Astrocyte (in vitro differentiated cells and primary cell): Measurements from ENCODE around the gene ING2. TPM values are rescaled to one million over a fixed set of nuclear protein-coding genes. Genes with fewer than 3 reads are reported as not detected.
A peak's percentile ranks its signal among the peaks of the same experiment; 100 is the strongest.

Experiments used
- DNase-seq: peaks from one replicate; pipeline ENCODE4 v3.0.0-alpha.2; 2010; ENCODE audit warnings: low read depth
- FAIRE-seq: peaks from 2 replicates; lab custom pipeline; 2011; peaks lifted over from hg19 to GRCh38; lab: Jason Lieb, UNC
- H2AFZ ChIP-seq: 2 replicates; pipeline ENCODE4 v1.6.0; 2012; ENCODE audit warnings: low read depth, low read length, inconsistent platforms
- H3K27ac ChIP-seq: 2 replicates; pipeline ENCODE4 v1.5.1; 2011; ENCODE audit warnings: low read depth, low read length, inconsistent platforms
- H3K27me3 ChIP-seq: 2 replicates; pipeline ENCODE4 v1.6.0; 2011; ENCODE audit warnings: low read length, inconsistent platforms; ENCODE audit not compliant: insufficient read depth
- H3K36me3 ChIP-seq: 2 replicates; pipeline ENCODE4 v1.5.1; 2011; ENCODE audit warnings: low read length, inconsistent platforms; ENCODE audit not compliant: insufficient read depth
- H3K4me1 ChIP-seq: 2 replicates; pipeline ENCODE4 v1.5.1; 2011; ENCODE audit warnings: low read length, inconsistent platforms; ENCODE audit not compliant: insufficient read depth
- H3K4me2 ChIP-seq: 2 replicates; pipeline ENCODE4 v1.6.0; 2012; ENCODE audit warnings: low read length, inconsistent platforms
- H3K4me3 ChIP-seq: 2 replicates; pipeline ENCODE4 v1.5.1; 2011; ENCODE audit warnings: low read depth, mild to moderate bottlenecking, low read length, inconsistent platforms; ENCODE audit not compliant: insufficient read depth
- H3K79me2 ChIP-seq: 2 replicates; pipeline ENCODE4 v1.6.0; 2012; ENCODE audit warnings: mild to moderate bottlenecking, low read length, inconsistent platforms; ENCODE audit not compliant: insufficient read depth
- H3K9ac ChIP-seq: 2 replicates; pipeline ENCODE4 v1.6.0; 2012; ENCODE audit warnings: mild to moderate bottlenecking, low read length, inconsistent platforms
- H3K9me3 ChIP-seq: 2 replicates; pipeline ENCODE4 v1.5.1; 2012; ENCODE audit warnings: low read depth, mild to moderate bottlenecking, low read length, inconsistent platforms; ENCODE audit not compliant: insufficient read depth
- H4K20me1 ChIP-seq: 2 replicates; pipeline ENCODE4 v1.6.0; 2012; ENCODE audit warnings: low read length, inconsistent platforms; ENCODE audit not compliant: insufficient read depth
- H3K27ac Mint-ChIP-seq: one replicate; pipeline ENCODE4 v1.8.0; 2021; ENCODE audit warnings: mild to moderate bottlenecking, mixed read lengths; ENCODE audit not compliant: unreplicated experiment
- H3K27me3 Mint-ChIP-seq: one replicate; pipeline ENCODE4 v1.8.0; 2021; ENCODE audit warnings: low read depth, mixed read lengths; ENCODE audit not compliant: unreplicated experiment
- H3K36me3 Mint-ChIP-seq: one replicate; pipeline ENCODE4 v1.8.0; 2021; ENCODE audit warnings: low read depth, mixed read lengths; ENCODE audit not compliant: unreplicated experiment
- H3K4me1 Mint-ChIP-seq: one replicate; pipeline ENCODE4 v1.8.0; 2021; ENCODE audit warnings: low read depth, mixed read lengths; ENCODE audit not compliant: unreplicated experiment
- H3K4me3 Mint-ChIP-seq: one replicate; pipeline ENCODE4 v1.8.0; 2021; ENCODE audit warnings: mild to moderate bottlenecking, moderate library complexity, mixed read lengths; ENCODE audit not compliant: unreplicated experiment
- H3K9me3 Mint-ChIP-seq: one replicate; pipeline ENCODE4 v1.8.0; 2021; ENCODE audit warnings: mild to moderate bottlenecking, mixed read lengths; ENCODE audit not compliant: unreplicated experiment
- EZH2 ChIP-seq: IDR thresholded peaks from 2 replicates; pipeline ENCODE4 v1.6.1; 2012; ENCODE audit warnings: mild to moderate bottlenecking, low read length, inconsistent platforms; ENCODE audit not compliant: insufficient read depth
- total RNA-seq: library from RNA; stranded (reverse); gene quantifications from 2 replicates; pipeline ENCODE4 v1.2.1, GENCODE V29; 2021
- TF ChIP-seq, protein P1 (sequence below): IDR thresholded peaks from 2 replicates; pipeline ENCODE4 v1.5.1; 2011; ENCODE audit warnings: low read depth, mild to moderate bottlenecking, inconsistent platforms, low read length, moderate library complexity; ENCODE audit not compliant: insufficient read depth

ING2 gene
- total RNA-seq, 1 donor from 2014 or later = 10.3 TPM

DNA sequence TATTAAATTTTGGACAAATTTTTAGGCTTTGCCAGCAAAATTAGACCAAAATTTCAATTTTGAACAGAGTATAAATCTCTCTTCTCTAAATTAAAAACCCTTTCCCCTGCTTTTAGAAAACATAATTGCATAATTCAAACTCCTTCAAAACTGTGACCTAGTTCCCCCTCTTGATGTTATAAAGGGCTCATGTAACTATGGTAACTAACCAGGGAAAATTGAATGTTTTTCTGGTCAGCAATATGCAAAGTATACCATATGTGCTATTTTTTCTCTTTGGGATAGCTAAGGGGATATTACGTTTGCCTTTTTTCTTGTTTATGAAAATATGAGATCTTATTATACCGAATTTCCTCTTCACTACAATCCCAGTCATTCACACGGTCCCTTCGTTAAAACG is 5.1 kb upstream of the ING2 start:
- no peak for TF ChIP-seq EZH2
- TF ChIP-seq, protein P1, sequence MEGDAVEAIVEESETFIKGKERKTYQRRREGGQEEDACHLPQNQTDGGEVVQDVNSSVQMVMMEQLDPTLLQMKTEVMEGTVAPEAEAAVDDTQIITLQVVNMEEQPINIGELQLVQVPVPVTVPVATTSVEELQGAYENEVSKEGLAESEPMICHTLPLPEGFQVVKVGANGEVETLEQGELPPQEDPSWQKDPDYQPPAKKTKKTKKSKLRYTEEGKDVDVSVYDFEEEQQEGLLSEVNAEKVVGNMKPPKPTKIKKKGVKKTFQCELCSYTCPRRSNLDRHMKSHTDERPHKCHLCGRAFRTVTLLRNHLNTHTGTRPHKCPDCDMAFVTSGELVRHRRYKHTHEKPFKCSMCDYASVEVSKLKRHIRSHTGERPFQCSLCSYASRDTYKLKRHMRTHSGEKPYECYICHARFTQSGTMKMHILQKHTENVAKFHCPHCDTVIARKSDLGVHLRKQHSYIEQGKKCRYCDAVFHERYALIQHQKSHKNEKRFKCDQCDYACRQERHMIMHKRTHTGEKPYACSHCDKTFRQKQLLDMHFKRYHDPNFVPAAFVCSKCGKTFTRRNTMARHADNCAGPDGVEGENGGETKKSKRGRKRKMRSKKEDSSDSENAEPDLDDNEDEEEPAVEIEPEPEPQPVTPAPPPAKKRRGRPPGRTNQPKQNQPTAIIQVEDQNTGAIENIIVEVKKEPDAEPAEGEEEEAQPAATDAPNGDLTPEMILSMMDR = no peak
- Histone ChIP-seq H3K4me3 (no peak overlapping the region), H4K20me1 (no peaks in the 10 kb centered on the region), H3K4me1 (peaks cover 7% of the 10 kb centered on the region), H3K36me3 (no peaks in the 10 kb centered on the region), H2AFZ (no peak overlapping the region), H3K27ac (no peak overlapping the region), H3K9ac (no peak overlapping the region), H3K9me3 (no peaks in the 10 kb centered on the region), H3K4me2 (no peak overlapping the region), H3K79me2 (peaks cover 17% of the 10 kb centered on the region), H3K27me3 (no peaks in the 10 kb centered on the region)
- Mint-ChIP-seq H3K36me3 (no peaks in the 10 kb centered on the region), H3K9me3 (no peaks in the 10 kb centered on the region), H3K4me3 (no peak overlapping the region), H3K4me1 (peaks cover 3% of the 10 kb centered on the region), H3K27me3 (no peaks in the 10 kb centered on the region), H3K27ac (no peak overlapping the region)
- no peak for FAIRE-seq
- no peak for DNase-seq

- no peak for TF ChIP-seq EZH2
- TF ChIP-seq, protein P1 = no peak
Observed at GRCh38 chr4:183503497-183504063, 1.3 kb upstream of the ING2 start.

More at GRCh38 chr4:183503497-183504063, 1.3 kb upstream of the ING2 start:
- Histone ChIP-seq H3K9me3 (no peaks in the 10 kb centered on the region), H3K4me3 (peak overlapping the region; percentile 77), H3K4me2 (peak overlapping the region; percentile 95), H4K20me1 (no peaks in the 10 kb centered on the region), H3K4me1 (peaks cover 7% of the 10 kb centered on the region), H3K9ac (peak overlapping the region; percentile 87), H3K79me2 (peaks cover 50% of the 10 kb centered on the region), H2AFZ (peak overlapping the region; percentile 93), H3K27me3 (no peaks in the 10 kb centered on the region), H3K36me3 (no peaks in the 10 kb centered on the region), H3K27ac (peak overlapping the region; percentile 83)
- Mint-ChIP-seq H3K9me3 (no peaks in the 10 kb centered on the region), H3K4me1 (peaks cover 3% of the 10 kb centered on the region), H3K27ac (peak overlapping the region; percentile 48), H3K36me3 (no peaks in the 10 kb centered on the region), H3K4me3 (peak overlapping the region; percentile 85), H3K27me3 (no peaks in the 10 kb centered on the region)
- no peak for FAIRE-seq
- DNase-seq = no peak
